ENCODE data around the gene SETBP1. TPM values are rescaled to one million over a fixed set of nuclear protein-coding genes. Genes with fewer than 3 reads are reported as not detected.

Gene SETBP1
- 83.3 TPM for total RNA-seq (ENCODE audit: unreplicated experiment)
- long read RNA-seq, partial matches to known transcripts, result 1 of 8 reads
- long read RNA-seq, other reads (novel, unspliced or antisense), result 7 of 8 reads

DNA sequence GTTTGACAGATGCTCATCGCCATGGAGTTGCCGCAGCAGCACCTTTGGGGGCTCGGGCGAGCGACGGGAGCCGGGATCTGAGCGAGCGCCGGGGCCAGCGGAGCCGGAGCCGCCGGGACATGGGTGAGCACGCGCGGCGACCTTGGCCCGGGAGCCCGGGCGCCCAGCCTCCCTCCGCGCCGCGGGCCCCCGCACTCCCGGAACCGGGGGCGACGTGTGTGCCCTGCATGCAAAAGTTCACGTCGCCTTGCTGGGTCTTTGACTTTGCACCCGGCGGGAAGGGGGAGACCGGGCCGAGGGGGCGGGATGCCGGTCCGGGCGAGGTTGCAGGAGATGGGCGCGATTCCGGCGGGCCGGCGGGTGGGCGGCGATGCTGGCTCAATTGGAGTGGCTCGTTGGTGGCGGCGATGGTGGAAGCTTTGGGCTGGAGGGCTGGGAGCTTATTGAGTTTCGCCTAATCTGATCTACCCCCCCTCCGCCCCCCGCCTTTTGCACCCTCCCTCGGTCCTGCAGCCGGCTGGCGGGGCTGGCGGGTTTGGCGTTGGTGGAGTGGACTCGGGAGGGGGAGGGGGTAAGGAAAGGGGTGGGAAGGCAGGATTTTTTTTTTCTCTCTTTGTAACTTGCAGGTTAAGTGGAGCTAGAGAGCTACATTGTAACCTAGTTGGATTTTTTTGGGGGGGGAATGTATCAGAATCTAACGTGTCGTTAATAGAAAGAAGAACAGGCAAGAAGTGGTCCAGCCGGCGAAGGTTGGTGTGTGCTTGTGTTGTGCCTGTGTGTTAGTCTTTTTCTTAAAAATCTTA is at the start of gene SETBP1:
SETBP1 (plus strand) TSS at position 616 of the 803 bp plus-strand sequence. CDS start 20,459 bp downstream, outside the sequence.
- DNase-seq, result peak; percentile 83
- H3K27ac Mint-ChIP-seq (ENCODE audit: unreplicated experiment), result peak within 1 kb of the TSS; percentile 91
- peaks cover 13% of the 10 kb centered on the region for H3K4me1 Mint-ChIP-seq (ENCODE audit: low read depth, unreplicated experiment)
- no peaks in the 10 kb centered on the region for H3K36me3 Mint-ChIP-seq (ENCODE audit: unreplicated experiment)
- H3K4me3 Mint-ChIP-seq (ENCODE audit: unreplicated experiment), result peak within 1 kb of the TSS; percentile 79
- peaks cover 7% of the 10 kb centered on the region for H3K9me3 Mint-ChIP-seq (ENCODE audit: unreplicated experiment)
- H3K27me3 Mint-ChIP-seq (ENCODE audit: unreplicated experiment), result peaks cover 4% of the 10 kb centered on the region
- TF ChIP-seq CTCF (IDR thresholded peaks at IDR 0.05; ENCODE audit: partially characterized antibody, unreplicated experiment), result no peak

DNA sequence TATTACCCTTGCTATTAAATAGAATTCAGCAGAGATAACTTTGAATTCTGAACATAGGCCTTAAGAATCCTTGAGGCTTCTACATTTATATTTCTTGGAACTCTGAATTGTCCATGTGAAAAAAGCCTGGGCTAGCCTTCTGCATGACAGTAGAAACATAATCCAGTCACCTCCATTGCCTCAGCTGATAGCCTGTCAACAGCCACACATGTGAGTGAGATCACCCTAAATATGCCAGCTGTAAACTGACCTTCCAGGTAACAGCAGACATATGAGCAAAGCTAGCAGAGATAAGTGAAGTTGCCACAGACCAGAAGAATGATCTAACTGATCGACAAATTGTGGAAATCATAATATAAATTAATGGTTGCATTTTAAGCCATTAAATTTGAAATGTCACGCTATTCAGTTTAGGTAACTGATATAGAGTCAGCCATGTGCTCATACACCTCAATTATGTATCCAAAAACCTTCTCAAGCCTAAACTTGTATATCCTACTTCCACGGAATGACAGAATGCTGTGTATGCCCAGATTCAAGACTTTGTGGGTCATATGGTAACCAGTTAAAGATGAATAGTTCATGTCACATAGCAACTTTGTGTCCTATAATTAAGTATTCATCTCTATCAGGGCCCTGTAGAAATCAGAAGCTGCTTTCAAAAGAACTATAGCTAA is 48.1 kb upstream of the SETBP1 start:
- no peak for TF ChIP-seq CTCF (IDR thresholded peaks at IDR 0.05; ENCODE audit: partially characterized antibody, unreplicated experiment)
- H3K27ac Mint-ChIP-seq (ENCODE audit: unreplicated experiment), result no peak overlapping the region
- H3K4me3 Mint-ChIP-seq (ENCODE audit: unreplicated experiment), result no peak overlapping the region
- H3K36me3 Mint-ChIP-seq (ENCODE audit: unreplicated experiment), result no peaks in the 10 kb centered on the region
- DNase-seq, result no peak
- H3K9me3 Mint-ChIP-seq (ENCODE audit: unreplicated experiment), result peaks cover 1% of the 10 kb centered on the region
- H3K4me1 Mint-ChIP-seq (ENCODE audit: low read depth, unreplicated experiment), result no peaks in the 10 kb centered on the region
- no peaks in the 10 kb centered on the region for H3K27me3 Mint-ChIP-seq (ENCODE audit: unreplicated experiment)

GRCh38 chr18:44635546-44635945 is 45.1 kb upstream of the SETBP1 start:
- Mint-ChIP-seq H3K4me1 (ENCODE audit: low read depth, unreplicated experiment) (no peaks in the 10 kb centered on the region), H3K27ac (ENCODE audit: unreplicated experiment) (no peak overlapping the region), H3K27me3 (ENCODE audit: unreplicated experiment) (no peaks in the 10 kb centered on the region), H3K4me3 (ENCODE audit: unreplicated experiment) (no peak overlapping the region), H3K9me3 (ENCODE audit: unreplicated experiment) (peaks cover 1% of the 10 kb centered on the region), H3K36me3 (ENCODE audit: unreplicated experiment) (no peaks in the 10 kb centered on the region)
- TF ChIP-seq CTCF (IDR thresholded peaks at IDR 0.05; ENCODE audit: partially characterized antibody, unreplicated experiment), result no peak
- DNase-seq, result no peak

- H3K4me3 Mint-ChIP-seq (ENCODE audit: unreplicated experiment), result no peak overlapping the region
- peaks cover 1% of the 10 kb centered on the region for H3K9me3 Mint-ChIP-seq (ENCODE audit: unreplicated experiment)
- H3K4me1 Mint-ChIP-seq (ENCODE audit: low read depth, unreplicated experiment), result no peaks in the 10 kb centered on the region
- H3K27me3 Mint-ChIP-seq (ENCODE audit: unreplicated experiment), result no peaks in the 10 kb centered on the region
- H3K27ac Mint-ChIP-seq (ENCODE audit: unreplicated experiment), result no peak overlapping the region
- no peak for DNase-seq
- TF ChIP-seq CTCF (IDR thresholded peaks at IDR 0.05; ENCODE audit: partially characterized antibody, unreplicated experiment), result no peak
- no peaks in the 10 kb centered on the region for H3K36me3 Mint-ChIP-seq (ENCODE audit: unreplicated experiment)
These were observed 44.4 kb upstream of the SETBP1 start for GRCh38 chr18:44636241-44636640.

Data from glutamatergic neuron (in vitro differentiated cells).